HepG2 (cell line): ENCODE measurements around the gene BMP6. TPM values are rescaled to one million over a fixed set of nuclear protein-coding genes. Genes with fewer than 3 reads are reported as not detected.

ENCODE experiments used
- ELF3 ChIP-seq: IDR thresholded peaks from 2 replicates; pipeline ENCODE4 v1.6.1; 2016; ENCODE audit warnings: missing genetic modification reagents, missing compliant biosample characterization
- EP300 ChIP-seq, 3 experiments: sonication (generic) in 1 of 3; formaldehyde crosslinking in 1 of 3; IDR thresholded peaks; 2 replicates each; pipeline versions ENCODE4 v1.5.1 to v1.6.1; 2011 to 2020; ENCODE audit warnings: low read depth in 2 of 3, low read length in 2 of 3, borderline replicate concordance in 1 of 3, improper control_type of control experiment in 1 of 3, mild to moderate bottlenecking in 1 of 3, missing genetic modification reagents in 1 of 3, moderate library complexity in 1 of 3
- HNF1A ChIP-seq, 2 experiments: sonication (generic) in 1 of 2; formaldehyde crosslinking in 1 of 2; IDR thresholded peaks; 2 replicates each; pipeline versions ENCODE4 v1.4.0 to v1.6.1; 2016 to 2020; ENCODE audit warnings: borderline replicate concordance in 1 of 2, low read depth in 1 of 2, mild to moderate bottlenecking in 1 of 2, missing genetic modification reagents in 1 of 2
- HNRNPK ChIP-seq: fragments of 200-400 bp; formaldehyde crosslinking; IDR thresholded peaks from 2 replicates; pipeline ENCODE4 v1.6.1; 2018; ENCODE audit warnings: low read length, low read depth, moderate library complexity, mild to moderate bottlenecking; ENCODE audit not compliant: poor library complexity, severe bottlenecking
- PAXIP1 ChIP-seq: sonication (generic); formaldehyde crosslinking; conservative IDR thresholded peaks from 2 replicates; pipeline ENCODE4 v1.4.0; 2020; ENCODE audit warnings: mild to moderate bottlenecking, missing genetic modification reagents, moderate library complexity
- PPARG ChIP-seq: conservative IDR thresholded peaks from 2 replicates; pipeline ENCODE4 v1.6.1; 2016; ENCODE audit warnings: missing biosample characterization, missing genetic modification reagents
- RARA ChIP-seq: IDR thresholded peaks from 2 replicates; pipeline ENCODE4 v1.6.1; 2016; ENCODE audit warnings: missing genetic modification reagents, missing compliant biosample characterization
- SOX5 ChIP-seq: IDR thresholded peaks from 2 replicates; pipeline ENCODE4 v1.6.1; 2016; ENCODE audit warnings: borderline replicate concordance
- TP53 ChIP-seq: sonication (generic); formaldehyde crosslinking; conservative IDR thresholded peaks from 2 replicates; pipeline ENCODE4 v1.4.0; 2020; ENCODE audit warnings: missing genetic modification reagents
- ZNF562 ChIP-seq: sonication (generic); formaldehyde crosslinking; IDR thresholded peaks from 2 replicates; pipeline ENCODE4 v1.8.0; 2022; ENCODE audit warnings: missing genetic modification reagents, borderline replicate concordance
- ZNF687 ChIP-seq: sonication (generic); formaldehyde crosslinking; IDR thresholded peaks from 2 replicates; pipeline ENCODE4 v1.5.1; 2020; ENCODE audit warnings: mild to moderate bottlenecking, missing genetic modification reagents, moderate library complexity
- polyA plus RNA-seq, 8 experiments: library from polyadenylated mRNA; depleted of rRNA in 3 of 8; stranded (reverse) in 7 of 8; unstranded in 1 of 8; fragments of >200 nt; fragmentation: Illumina TruSeq in 4 of 8; extraction: Trizol in 4 of 8; gene quantifications; 2 replicates each; pipeline versions ENCODE4 v1.2.1 to v1.2.3, GENCODE V29; 2011 to 2016; ENCODE audit warnings: low read depth in 4 of 8, missing spikeins in 1 of 8, mixed read lengths in 1 of 8; ENCODE audit not compliant: insufficient read depth in 1 of 8
- total RNA-seq, 5 experiments: library from RNA; depleted of rRNA; stranded (reverse); fragments of >200 nt; fragmentation: Illumina TruSeq; extraction: Trizol; gene quantifications; 2 replicates each; pipeline ENCODE4 v1.2.3, GENCODE V29; 2016; ENCODE audit warnings: low read depth in 1 of 5
- TF ChIP-seq, protein P1 (sequence below): sonication (generic); formaldehyde crosslinking; IDR thresholded peaks from 2 replicates; pipeline ENCODE4 v1.4.0; 2020; ENCODE audit warnings: mild to moderate bottlenecking, missing genetic modification reagents

The BMP6 gene
- total and polyA plus RNA-seq, 2 of the 13 experiments (the other 11 are each of a cell fraction or from before 2014, with no cell fraction given): 0.09 to 0.18 TPM

DNA sequence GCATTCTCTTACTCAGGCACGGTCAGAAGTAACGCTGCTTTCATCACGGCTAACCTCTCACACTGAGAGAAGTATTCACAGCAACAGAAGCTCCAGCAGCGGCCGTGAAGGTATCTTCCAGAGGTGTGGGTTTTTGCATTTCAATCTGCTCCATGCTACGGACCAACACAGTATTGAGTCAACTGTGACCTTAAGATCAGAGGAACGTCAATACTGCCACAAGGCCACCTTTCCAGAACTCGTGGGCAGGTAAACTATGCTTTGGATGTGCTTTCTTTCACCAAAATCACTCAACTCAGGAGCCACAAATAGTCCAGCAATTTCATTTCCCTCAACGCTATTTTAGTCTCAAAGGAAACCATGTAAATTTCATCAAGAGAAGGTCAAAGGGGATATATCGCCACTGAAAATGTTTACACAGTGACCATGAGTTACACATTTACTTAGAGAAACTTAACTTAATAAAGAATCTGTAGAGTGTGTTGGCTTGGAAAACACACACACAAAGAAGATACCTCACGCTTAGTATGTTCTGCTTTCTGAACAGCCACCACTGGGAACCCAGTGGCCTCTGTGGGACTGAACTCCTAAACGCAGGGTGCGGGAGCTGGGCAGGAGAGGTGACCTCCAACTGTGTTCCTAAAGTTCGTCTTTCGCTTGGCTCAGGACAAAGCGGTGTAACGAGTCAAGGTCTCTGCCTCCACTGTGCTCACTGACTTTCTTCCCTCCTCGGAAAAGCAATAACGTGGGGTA is 156.8 kb downstream of the BMP6 start (continued):
- TF ChIP-seq PAXIP1 (CRISPR knock-in tag) (peak; percentile 49; the same call in 1 of the 2 replicates), RARA (CRISPR knock-in tag) (peak; percentile 7; the same call in 1 of the 2 replicates), HNRNPK (no peak), ZNF687 (peak; percentile 15; the same call in 1 of the 2 replicates), ZNF562 (CRISPR knock-in tag) (no peak), EP300 (IDR thresholded peaks at IDR 0.05; ENCODE audit: low read depth in 2 of 2, low read length in 2 of 2) (no peak), EP300 (CRISPR knock-in tag; IDR thresholded peaks at IDR 0.05; ENCODE audit: borderline replicate concordance) (no peak), HNF1A (IDR thresholded peaks at IDR 0.05; ENCODE audit: low read depth) (peak; percentile 34; the same call in 1 of the 2 replicates), HNF1A (CRISPR knock-in tag; IDR thresholded peaks at IDR 0.05; ENCODE audit: borderline replicate concordance) (no peak), TP53 (CRISPR knock-in tag) (no peak), SOX5 (peak; percentile 49; the same call in 1 of the 2 replicates), PPARG (CRISPR knock-in tag) (peak; percentile 68), ELF3 (CRISPR knock-in tag) (0 out of 2 replicates have a peak, but pooled peaks have one; percentile 32)
- TF ChIP-seq, protein P1, sequence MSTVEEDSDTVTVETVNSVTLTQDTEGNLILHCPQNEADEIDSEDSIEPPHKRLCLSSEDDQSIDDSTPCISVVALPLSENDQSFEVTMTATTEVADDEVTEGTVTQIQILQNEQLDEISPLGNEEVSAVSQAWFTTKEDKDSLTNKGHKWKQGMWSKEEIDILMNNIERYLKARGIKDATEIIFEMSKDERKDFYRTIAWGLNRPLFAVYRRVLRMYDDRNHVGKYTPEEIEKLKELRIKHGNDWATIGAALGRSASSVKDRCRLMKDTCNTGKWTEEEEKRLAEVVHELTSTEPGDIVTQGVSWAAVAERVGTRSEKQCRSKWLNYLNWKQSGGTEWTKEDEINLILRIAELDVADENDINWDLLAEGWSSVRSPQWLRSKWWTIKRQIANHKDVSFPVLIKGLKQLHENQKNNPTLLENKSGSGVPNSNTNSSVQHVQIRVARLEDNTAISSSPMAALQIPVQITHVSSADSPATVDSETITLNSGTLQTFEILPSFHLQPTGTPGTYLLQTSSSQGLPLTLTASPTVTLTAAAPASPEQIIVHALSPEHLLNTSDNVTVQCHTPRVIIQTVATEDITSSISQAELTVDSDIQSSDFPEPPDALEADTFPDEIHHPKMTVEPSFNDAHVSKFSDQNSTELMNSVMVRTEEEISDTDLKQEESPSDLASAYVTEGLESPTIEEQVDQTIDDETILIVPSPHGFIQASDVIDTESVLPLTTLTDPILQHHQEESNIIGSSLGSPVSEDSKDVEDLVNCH (CRISPR knock-in tag): no peak
